H9 (cell line): ENCODE measurements around the gene MEF2C. TPM values are rescaled to one million over a fixed set of nuclear protein-coding genes. Genes with fewer than 3 reads are reported as not detected.

ENCODE experiments used
- DNase-seq: peaks from one replicate; pipeline ENCODE4 v3.0.0-alpha.2; 2017
- H2AFZ ChIP-seq: one replicate; pipeline ENCODE4 v1.6.1; 2013; ENCODE audit warnings: mild to moderate bottlenecking, low read length, control low read depth, moderate library complexity
- H2AK5ac ChIP-seq: 2 replicates; pipeline ENCODE4 v1.6.1; 2013; ENCODE audit warnings: low read length, control low read depth, mixed read lengths; ENCODE audit not compliant: insufficient read length
- H2BK120ac ChIP-seq: one replicate; pipeline ENCODE4 v1.6.1; 2013; ENCODE audit warnings: low read depth, mild to moderate bottlenecking, low read length, control low read depth, inconsistent platforms; ENCODE audit not compliant: poor library complexity, severe bottlenecking
- H2BK12ac ChIP-seq: 2 replicates; pipeline ENCODE4 v1.6.1; 2013; ENCODE audit warnings: low read length, control low read depth, mixed read lengths, low read depth; ENCODE audit not compliant: insufficient read length
- H2BK15ac ChIP-seq: 2 replicates; pipeline ENCODE4 v1.6.1; 2013; ENCODE audit warnings: low read depth, low read length, control low read depth
- H2BK20ac ChIP-seq: one replicate; pipeline ENCODE4 v1.6.1; 2013; ENCODE audit warnings: low read depth, mild to moderate bottlenecking, low read length, control low read depth, inconsistent platforms; ENCODE audit not compliant: poor library complexity, severe bottlenecking
- H2BK5ac ChIP-seq: 2 replicates; pipeline ENCODE4 v1.6.1; 2013; ENCODE audit warnings: low read length, control low read depth, mixed read lengths; ENCODE audit not compliant: insufficient read length
- H3K14ac ChIP-seq: 2 replicates; pipeline ENCODE4 v1.6.1; 2013; ENCODE audit warnings: low read length, control low read depth; ENCODE audit not compliant: insufficient read depth
- H3K18ac ChIP-seq: 2 replicates; pipeline ENCODE4 v1.6.1; 2013; ENCODE audit warnings: low read depth, mild to moderate bottlenecking, mixed read lengths, low read length, control low read depth; ENCODE audit not compliant: insufficient read length
- H3K23ac ChIP-seq: 2 replicates; pipeline ENCODE4 v1.6.1; 2013; ENCODE audit warnings: low read length, control low read depth, mixed read lengths, low read depth; ENCODE audit not compliant: insufficient read length
- H3K23me2 ChIP-seq: 2 replicates; pipeline ENCODE4 v1.6.1; 2013; ENCODE audit warnings: low read depth, mild to moderate bottlenecking, mixed read lengths, low read length, control low read depth; ENCODE audit not compliant: insufficient read length, poor library complexity, severe bottlenecking
- H3K27ac ChIP-seq: 2 replicates; pipeline ENCODE4 v1.5.1; 2013; ENCODE audit warnings: low read length, control low read depth, mixed read lengths, low read depth; ENCODE audit not compliant: insufficient read length
- H3K27me3 ChIP-seq: 2 replicates; pipeline ENCODE4 v1.6.1; 2013; ENCODE audit warnings: low read length, control low read depth, inconsistent platforms; ENCODE audit not compliant: insufficient read depth
- H3K4ac ChIP-seq: 2 replicates; pipeline ENCODE4 v1.6.1; 2013; ENCODE audit warnings: low read depth, mild to moderate bottlenecking, control low read depth, inconsistent platforms, low read length, moderate library complexity
- H3K4me1 ChIP-seq: 2 replicates; pipeline ENCODE4 v1.6.1; 2013; ENCODE audit warnings: low read length, control low read depth, inconsistent platforms; ENCODE audit not compliant: insufficient read depth
- H3K4me2 ChIP-seq: 2 replicates; pipeline ENCODE4 v1.6.1; 2013; ENCODE audit warnings: low read length, control low read depth, mixed read lengths; ENCODE audit not compliant: insufficient read length, insufficient read depth
- H3K56ac ChIP-seq: 2 replicates; pipeline ENCODE4 v1.6.1; 2013; ENCODE audit warnings: low read depth, mild to moderate bottlenecking, mixed read lengths, low read length, control low read depth; ENCODE audit not compliant: insufficient read length
- H3K79me1 ChIP-seq: 2 replicates; pipeline ENCODE4 v1.6.1; 2013; ENCODE audit warnings: low read depth, mild to moderate bottlenecking, moderate library complexity, low read length, control low read depth, inconsistent platforms; ENCODE audit not compliant: insufficient read depth, poor library complexity, severe bottlenecking
- H3K79me2 ChIP-seq: 2 replicates; pipeline ENCODE4 v1.6.1; 2013; ENCODE audit warnings: low read length, control low read depth, inconsistent platforms; ENCODE audit not compliant: insufficient read depth
- H3K9ac ChIP-seq: 2 replicates; pipeline ENCODE4 v1.6.1; 2013; ENCODE audit warnings: low read length, control low read depth, mixed read lengths; ENCODE audit not compliant: insufficient read length; ENCODE audit errors: extremely low read depth
- H3K9me3 ChIP-seq: one replicate; pipeline ENCODE4 v1.6.1; 2013; ENCODE audit warnings: low read depth, low read length, inconsistent platforms; ENCODE audit not compliant: control insufficient read depth
- H3T11ph ChIP-seq: one replicate; pipeline ENCODE4 v1.6.1; 2013; ENCODE audit warnings: mild to moderate bottlenecking, low read length, control low read depth, inconsistent platforms
- H4K20me1 ChIP-seq: one replicate; pipeline ENCODE4 v1.6.1; 2013; ENCODE audit not compliant: control insufficient read depth, insufficient read length, insufficient read depth
- H4K5ac ChIP-seq: 2 replicates; pipeline ENCODE4 v1.6.1; 2013; ENCODE audit warnings: low read depth, mild to moderate bottlenecking, mixed read lengths, low read length, control low read depth; ENCODE audit not compliant: insufficient read length
- H4K8ac ChIP-seq: replicated peaks from 2 replicates; pipeline ENCODE4 v1.6.1; 2013; ENCODE audit warnings: low read length, control low read depth, mixed read lengths, low read depth; ENCODE audit not compliant: insufficient read length
- H4K91ac ChIP-seq: 2 replicates; pipeline ENCODE4 v1.6.1; 2013; ENCODE audit warnings: low read depth, mild to moderate bottlenecking, moderate library complexity, mixed read lengths, low read length, control low read depth; ENCODE audit not compliant: insufficient read length
- H3K27ac Mint-ChIP-seq, 3 experiments: 2 replicates in 2 of 3; 3 replicates in 1 of 3; pipeline ENCODE4 v1.8.0; 2020 to 2021; ENCODE audit warnings: mixed read lengths in 3 of 3, mild to moderate bottlenecking in 1 of 3, moderate library complexity in 1 of 3
- H3K27me3 Mint-ChIP-seq: 2 replicates; pipeline ENCODE4 v1.8.0; 2021; ENCODE audit warnings: low read depth, mild to moderate bottlenecking, moderate library complexity, mixed read lengths
- H3K36me3 Mint-ChIP-seq, 3 experiments: 2 replicates in 2 of 3; 3 replicates in 1 of 3; pipeline ENCODE4 v1.8.0; 2020 to 2021; ENCODE audit warnings: low read depth in 3 of 3, mixed read lengths in 3 of 3; ENCODE audit not compliant: insufficient read depth in 1 of 3
- H3K4me1 Mint-ChIP-seq, 2 experiments: 2 replicates each; pipeline ENCODE4 v1.8.0; 2020; ENCODE audit warnings: mixed read lengths in 2 of 2
- H3K4me3 Mint-ChIP-seq, 2 experiments: 2 replicates in 1 of 2; 3 replicates in 1 of 2; pipeline ENCODE4 v1.8.0; 2020 to 2021; ENCODE audit warnings: mild to moderate bottlenecking in 2 of 2, mixed read lengths in 2 of 2, moderate library complexity in 1 of 2
- H3K9me3 Mint-ChIP-seq, 2 experiments: 2 replicates in 1 of 2; 3 replicates in 1 of 2; pipeline ENCODE4 v1.8.0; 2020; ENCODE audit warnings: mild to moderate bottlenecking in 2 of 2, mixed read lengths in 2 of 2, moderate library complexity in 1 of 2
- CTCF ChIP-seq: fragments of 200-600 bp; sonication (generic); conservative IDR thresholded peaks from 3 replicates; pipeline ENCODE4 v1.8.0; 2021; ENCODE audit warnings: antibody characterized with exemption, mild to moderate bottlenecking
- WGBS: extraction: QIAGEN DNeasy Blood & Tissue Kit; methylation state at CpG from one replicate; pipeline ENCODE4 v1.1.7; 2013; ENCODE audit warnings: missing lambda C conversion rate, low lambda C conversion rate, mixed read lengths; ENCODE audit not compliant: insufficient read length; ENCODE audit errors: extremely low coverage; 5-methylcytosine and 5-hydroxymethylcytosine counted together
- total RNA-seq: library from RNA; stranded (reverse); gene quantifications from 2 replicates; pipeline ENCODE4 v1.2.1, GENCODE V29; 2021

The MEF2C gene
- total RNA-seq, 1 experiment from 2014 or later: 0.11 TPM

GRCh38 chr5:88895681-88896501, 12.9 kb upstream of the MEF2C start:
- H3K79me1 ChIP-seq: no peaks in the 10 kb centered on the region
- H3K9ac ChIP-seq: no peak overlapping the region
- H3K4me2 ChIP-seq: no peak overlapping the region
- H2BK20ac ChIP-seq: no peak overlapping the region
- H4K20me1 ChIP-seq: no peaks in the 10 kb centered on the region
- H4K91ac ChIP-seq: no peak overlapping the region
- H3K36me3 Mint-ChIP-seq: no peaks in the 10 kb centered on the region
- 0 out of 7 replicates have a peak overlapping the region, but pooled peaks of 1 of the 3 experiments have one; percentile 12 for H3K27ac Mint-ChIP-seq
- H3K9me3 ChIP-seq: no peaks in the 10 kb centered on the region
- H3K27ac ChIP-seq: no peak overlapping the region
- H3K14ac ChIP-seq: no peak overlapping the region
- no peak overlapping the region for H2BK120ac ChIP-seq
- H3K4me3 Mint-ChIP-seq: no peak overlapping the region
- no peak overlapping the region for H2AFZ ChIP-seq
- WGBS: no CpG with 5 or more reads among the region's 10 CpGs
- H3K4me1 ChIP-seq: peaks cover 5% of the 10 kb centered on the region; the same call in 1 of the 2 replicates
- TF ChIP-seq CTCF: no peak
- H3K23ac ChIP-seq: no peak overlapping the region
- H3T11ph ChIP-seq: no peak overlapping the region
- no peaks in the 10 kb centered on the region for H3K79me2 ChIP-seq
- no peaks in the 10 kb centered on the region for H3K27me3 ChIP-seq
- no peak overlapping the region for H2BK5ac ChIP-seq
- H2BK15ac ChIP-seq: no peak overlapping the region
- H3K4ac ChIP-seq: no peak overlapping the region
- peaks cover 33 to 34% of the 10 kb centered on the region in 2 experiments for H3K4me1 Mint-ChIP-seq
- no peak overlapping the region for H3K18ac ChIP-seq
- H3K56ac ChIP-seq: no peak overlapping the region
- H2AK5ac ChIP-seq: no peak overlapping the region
- H2BK12ac ChIP-seq: no peak overlapping the region
- H4K5ac ChIP-seq: no peak overlapping the region
- H3K27me3 Mint-ChIP-seq: peaks cover 4% of the 10 kb centered on the region
- no peak for DNase-seq
- no peak overlapping the region for H4K8ac ChIP-seq
- no peaks in the 10 kb centered on the region for H3K9me3 Mint-ChIP-seq
- no peaks in the 10 kb centered on the region for H3K23me2 ChIP-seq
